NCI-H2227 treated with DMSO at 0.1 percent for 48 hours (cell line): ENCODE data around the gene NBPF26.
"Not testable (repeated sequence)": the region's sequence is repeated elsewhere in the genome, so short reads cannot be mapped to it uniquely, and the experiment has no call there.

ENCODE experiments used
- DNase-seq: peaks from one replicate; lab custom pipeline; 2025; lab: John Stamatoyannopoulos, UW

Gene NBPF26

GRCh38 chr1:120723715-120724402, at the start of gene NBPF26:
Gene NBPF26, plus strand, starts transcription at chr1:120723945.
- DNase-seq: not testable (repeated sequence)

- not testable (repeated sequence) for DNase-seq
Observed at GRCh38 chr1:120680106-120680819, 43.5 kb upstream of the NBPF26 start.

GRCh38 chr1:120680938-120681337, 42.8 kb upstream of the NBPF26 start:
- not testable (repeated sequence) for DNase-seq

GRCh38 chr1:120684397-120684796, 39.3 kb upstream of the NBPF26 start:
- DNase-seq: not testable (repeated sequence)

GRCh38 chr1:120685622-120686021, 38.1 kb upstream of the NBPF26 start:
- DNase-seq: not testable (repeated sequence)

- not testable (repeated sequence) for DNase-seq
Observed at GRCh38 chr1:120687250-120687649, 36.5 kb upstream of the NBPF26 start.

- DNase-seq: not testable (repeated sequence)
Observed at GRCh38 chr1:120700807-120701562, 22.8 kb upstream of the NBPF26 start.

- not testable (repeated sequence) for DNase-seq
Observed at GRCh38 chr1:120723358-120723714, 409 bp upstream of the NBPF26 start.

GRCh38 chr1:120724507-120724906, 762 bp downstream of the NBPF26 start:
- not testable (repeated sequence) for DNase-seq

GRCh38 chr1:120728811-120729210, 5.1 kb downstream of the NBPF26 start:
- not testable (repeated sequence) for DNase-seq

GRCh38 chr1:120769090-120769489, 45.3 kb downstream of the NBPF26 start:
- DNase-seq: not testable (repeated sequence)

GRCh38 chr1:120805452-120805851, 81.7 kb downstream of the NBPF26 start:
- not testable (repeated sequence) for DNase-seq

- DNase-seq: peak; percentile 9
Observed at GRCh38 chr1:120811822-120812221, 88.1 kb downstream of the NBPF26 start.

- not testable (repeated sequence) for DNase-seq
Observed at GRCh38 chr1:120825051-120825450, 101.3 kb downstream of the NBPF26 start.

- not testable (repeated sequence) for DNase-seq
Observed at GRCh38 chr1:120826623-120827022, 102.9 kb downstream of the NBPF26 start.

GRCh38 chr1:120844186-120844944, 120.6 kb downstream of the NBPF26 start:
- peak; percentile 49 for DNase-seq

GRCh38 chr1:120844945-120845330, 121.2 kb downstream of the NBPF26 start:
- not testable (repeated sequence) for DNase-seq

GRCh38 chr1:120849400-120850286, 125.9 kb downstream of the NBPF26 start:
- DNase-seq: not testable (repeated sequence)

GRCh38 chr1:120850287-120850536, 126.5 kb downstream of the NBPF26 start:
- not testable (repeated sequence) for DNase-seq

GRCh38 chr1:120850537-120851421, 127.0 kb downstream of the NBPF26 start:
- DNase-seq: peak; percentile 81
